ENCODE results near the gene IRX3.
"Not testable (repeated sequence)": the region's sequence is repeated elsewhere in the genome, so short reads cannot be mapped to it uniquely, and the experiment has no call there.

Gene IRX3

GRCh38 chr16:54275956-54276355 lies 10.6 kb downstream of the IRX3 start:
- DNase-seq (ENCODE audit: low spot score): no peak

GRCh38 chr16:54273566-54273965 lies 13.0 kb downstream of the IRX3 start:
- no peak for DNase-seq (ENCODE audit: low spot score)

- no peak for DNase-seq (ENCODE audit: low spot score)
These were observed 15.9 kb downstream of the IRX3 start for GRCh38 chr16:54270711-54271110.

- DNase-seq (ENCODE audit: low spot score): no peak
These were observed 17.1 kb downstream of the IRX3 start for GRCh38 chr16:54269461-54269860.

- DNase-seq (ENCODE audit: low spot score): no peak
These were observed 17.8 kb downstream of the IRX3 start for GRCh38 chr16:54268766-54269165.

GRCh38 chr16:54268340-54268739 lies 18.2 kb downstream of the IRX3 start:
- DNase-seq (ENCODE audit: low spot score): no peak

GRCh38 chr16:54266363-54266955 lies 20.1 kb downstream of the IRX3 start:
- no peak for DNase-seq (ENCODE audit: low spot score)

GRCh38 chr16:54265575-54266107 lies 20.9 kb downstream of the IRX3 start:
- DNase-seq (ENCODE audit: low spot score): no peak

GRCh38 chr16:54253118-54253517 lies 33.5 kb downstream of the IRX3 start:
- DNase-seq (ENCODE audit: low spot score): no peak

GRCh38 chr16:54248863-54249710 lies 37.5 kb downstream of the IRX3 start:
- DNase-seq (ENCODE audit: low spot score): no peak

GRCh38 chr16:54247705-54248104 lies 38.9 kb downstream of the IRX3 start:
- DNase-seq (ENCODE audit: low spot score): not testable (repeated sequence)

- no peak for DNase-seq (ENCODE audit: low spot score)
These were observed 40.1 kb downstream of the IRX3 start for GRCh38 chr16:54246454-54246821.

GRCh38 chr16:54245788-54246453 lies 40.7 kb downstream of the IRX3 start:
- no peak for DNase-seq (ENCODE audit: low spot score)

GRCh38 chr16:54244061-54244886 lies 42.3 kb downstream of the IRX3 start:
- no peak for DNase-seq (ENCODE audit: low spot score)

GRCh38 chr16:54243202-54243601 lies 43.4 kb downstream of the IRX3 start:
- DNase-seq (ENCODE audit: low spot score): no peak

- DNase-seq (ENCODE audit: low spot score): no peak
These were observed 44.4 kb downstream of the IRX3 start for GRCh38 chr16:54242199-54242598.

GRCh38 chr16:54241525-54241924 lies 45.1 kb downstream of the IRX3 start:
- no peak for DNase-seq (ENCODE audit: low spot score)

- DNase-seq (ENCODE audit: low spot score): no peak
These were observed 46.1 kb downstream of the IRX3 start for GRCh38 chr16:54240271-54241129.

GRCh38 chr16:54239456-54239855 lies 47.1 kb downstream of the IRX3 start:
- DNase-seq (ENCODE audit: low spot score): no peak

GRCh38 chr16:54236773-54237172 lies 49.8 kb downstream of the IRX3 start:
- no peak for DNase-seq (ENCODE audit: low spot score)

GRCh38 chr16:54233615-54234014 lies 53.0 kb downstream of the IRX3 start:
- DNase-seq (ENCODE audit: low spot score): no peak
